Pancreas (tissue), 10 donors: ENCODE measurements around the gene UBL5. TPM values are rescaled to one million over a fixed set of nuclear protein-coding genes. Genes with fewer than 3 reads are reported as not detected.

Experiments
- ATAC-seq, 4 donors: fragments of 200-7000 bp; cut with Tn5 transposase; one replicate each; pipeline versions ENCODE4 v1.8.0 to v1.9.1; 2020; ENCODE audit warnings: mild to moderate bottlenecking in 4 of 4, moderate library complexity in 4 of 4
- DNase-seq, 6 donors: peaks; one replicate each; pipeline ENCODE4 v3.0.0-alpha.2; 2020
- FAIRE-seq: peaks from 2 replicates; lab custom pipeline; 2012; peaks lifted over from hg19 to GRCh38; lab: Jason Lieb, UNC
- H3K27ac ChIP-seq, 4 donors: fragments of 200-600 bp; sonication (generic); 1 replicate in 3 of 4; 2 replicates in 1 of 4; pipeline versions ENCODE4 v1.5.0 to v1.8.0; 2020
- H3K27me3 ChIP-seq, 4 donors: fragments of 200-600 bp; one replicate each; pipeline ENCODE4 v1.8.0; 2021
- H3K36me3 ChIP-seq, 3 donors: fragments of 200-600 bp; sonication (generic) in 1 of 3; one replicate each; pipeline versions ENCODE4 v1.5.0 to v1.8.0; 2020 to 2021
- H3K4me1 ChIP-seq, 3 donors: fragments of 200-600 bp; one replicate each; pipeline ENCODE4 v1.8.0; 2021
- H3K4me3 ChIP-seq, 4 donors: fragments of 200-600 bp; sonication (generic) in 2 of 4; one replicate each; pipeline versions ENCODE4 v1.5.0 to v1.8.0; 2020 to 2021
- H3K9me3 ChIP-seq, 4 donors: fragments of 200-600 bp; one replicate each; pipeline ENCODE4 v1.8.0; 2021
- WGBS, 2 donors: extraction: QIAGEN DNeasy Blood & Tissue Kit; methylation state at CpG; one replicate each; pipeline ENCODE4 v1.1.7; 2013; 5-methylcytosine and 5-hydroxymethylcytosine counted together
- intact Hi-C, 3 donors: fragments of 100-400 bp; cut with DNase I; formaldehyde crosslinking; loops; one replicate each; pipeline versions ENCODE4 v1.11.1 to v1.14.2; 2022
- polyA plus RNA-seq, 2 donors: library from polyadenylated mRNA; stranded (reverse); fragments of 200-250 nt; gene quantifications; one replicate each; pipeline ENCODE4 v1.2.3, GENCODE V29; 2013
- total RNA-seq, 6 donors: library from RNA; stranded (reverse); fragmentation: NEBNext Ultra II Directional in 4 of 6; extraction: Animal tissue kit (Norgen Biotek cat#: 25700) in 4 of 6; gene quantifications; one replicate each; pipeline versions ENCODE4 v1.2.1 to v1.2.4, GENCODE V29; 2021 to 2023
- TF ChIP-seq, protein P1 (sequence below), 4 donors: fragments of 200-600 bp; sonication (generic) in 3 of 4; IDR thresholded peaks; one replicate each; pipeline versions ENCODE4 v1.5.0 to v1.8.0; 2021; ENCODE audit warnings: antibody characterized with exemption in 4 of 4
- donor health status: healthy with polysubstance abuse.
- donor health status: DM: no; HTN: no; CAD: no; lungs with moderate emphysema.
- donor health status: DM: no; HTN: no; CAD: no.
- donor health status: control.
- donor health status: control.
- donor health status: Bipolar disorder and iron deficiency.
- donor health status: DM: yes; HTN: yes; CAD: no.
- donor health status: DM: no; HTN: no; CAD: no.
- donor health status: DM: no; HTN: no; CAD: no.
- donor health status: DM: yes; HTN: yes; CAD: no.

The UBL5 gene
- total and polyA plus RNA-seq, 8 donors = 57.5 to 440 (median 102) TPM

DNA sequence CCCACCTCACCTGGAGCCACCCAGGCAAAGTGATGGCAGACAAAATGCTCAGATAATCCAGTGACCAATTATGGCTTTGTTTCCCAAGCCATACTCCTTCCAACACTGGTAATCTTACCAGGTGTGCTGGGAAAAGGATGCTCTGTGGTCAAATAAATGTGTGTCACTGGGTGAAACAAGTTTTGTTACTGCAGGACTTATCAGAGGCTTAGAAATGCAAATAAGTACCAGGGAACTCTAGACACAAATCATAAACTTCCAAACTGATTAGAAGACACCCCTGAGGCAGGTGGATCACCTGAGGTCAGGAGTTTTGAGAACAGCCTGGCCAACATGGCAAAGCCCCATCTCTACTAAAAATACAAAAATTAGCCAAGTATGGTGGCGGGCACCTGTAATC, 33.8 kb downstream of the UBL5 start:
- TF ChIP-seq, protein P1, sequence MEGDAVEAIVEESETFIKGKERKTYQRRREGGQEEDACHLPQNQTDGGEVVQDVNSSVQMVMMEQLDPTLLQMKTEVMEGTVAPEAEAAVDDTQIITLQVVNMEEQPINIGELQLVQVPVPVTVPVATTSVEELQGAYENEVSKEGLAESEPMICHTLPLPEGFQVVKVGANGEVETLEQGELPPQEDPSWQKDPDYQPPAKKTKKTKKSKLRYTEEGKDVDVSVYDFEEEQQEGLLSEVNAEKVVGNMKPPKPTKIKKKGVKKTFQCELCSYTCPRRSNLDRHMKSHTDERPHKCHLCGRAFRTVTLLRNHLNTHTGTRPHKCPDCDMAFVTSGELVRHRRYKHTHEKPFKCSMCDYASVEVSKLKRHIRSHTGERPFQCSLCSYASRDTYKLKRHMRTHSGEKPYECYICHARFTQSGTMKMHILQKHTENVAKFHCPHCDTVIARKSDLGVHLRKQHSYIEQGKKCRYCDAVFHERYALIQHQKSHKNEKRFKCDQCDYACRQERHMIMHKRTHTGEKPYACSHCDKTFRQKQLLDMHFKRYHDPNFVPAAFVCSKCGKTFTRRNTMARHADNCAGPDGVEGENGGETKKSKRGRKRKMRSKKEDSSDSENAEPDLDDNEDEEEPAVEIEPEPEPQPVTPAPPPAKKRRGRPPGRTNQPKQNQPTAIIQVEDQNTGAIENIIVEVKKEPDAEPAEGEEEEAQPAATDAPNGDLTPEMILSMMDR (IDR thresholded peaks at IDR 0.05) = no peak
- ATAC-seq (no peak), DNase-seq (no peak), FAIRE-seq (no peak)
- Histone ChIP-seq H3K4me1 (no peaks in the 10 kb centered on the region), H3K36me3 (no peaks in the 10 kb centered on the region), H3K27ac (no peak overlapping the region), H3K27me3 (no peaks in the 10 kb centered on the region), H3K4me3 (no peak overlapping the region), H3K9me3 (no peaks in the 10 kb centered on the region)
- intact Hi-C loops = no loop called here
- 93 to 100% methylated on average over 1 of the region's 1 CpG for WGBS, 2 donors

DNA sequence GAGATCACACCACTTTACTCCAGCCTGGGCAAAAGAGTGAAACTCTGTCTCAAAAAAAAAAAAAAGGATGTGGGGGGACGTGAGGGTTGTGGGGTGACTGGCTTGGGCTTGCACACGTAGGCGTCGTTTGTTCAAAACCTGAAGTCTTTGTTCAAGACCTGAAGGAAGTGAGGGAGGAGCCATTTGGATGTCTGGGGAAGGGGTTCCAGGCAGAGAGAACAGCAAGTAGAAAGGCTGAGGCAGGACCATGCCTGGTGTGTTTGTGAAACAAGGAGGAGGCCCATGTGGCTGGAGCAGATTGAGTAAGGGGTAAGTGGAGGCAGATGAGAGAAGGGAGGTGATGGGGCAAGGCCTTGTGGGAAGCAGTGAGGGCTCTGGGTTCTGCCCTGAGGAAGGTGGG, 35.2 kb downstream of the UBL5 start:
- Histone ChIP-seq H3K36me3 (no peaks in the 10 kb centered on the region), H3K27me3 (no peaks in the 10 kb centered on the region), H3K9me3 (no peaks in the 10 kb centered on the region), H3K4me3 (no peak overlapping the region), H3K4me1 (no peaks in the 10 kb centered on the region), H3K27ac (no peak overlapping the region)
- FAIRE-seq (no peak), DNase-seq (no peak), ATAC-seq (no peak)
- TF ChIP-seq, protein P1 (IDR thresholded peaks at IDR 0.05) = no peak
- WGBS, 2 donors = 74 to 81% methylated on average over 4 of the region's 4 CpGs
- intact Hi-C loops = no loop called here

DNA sequence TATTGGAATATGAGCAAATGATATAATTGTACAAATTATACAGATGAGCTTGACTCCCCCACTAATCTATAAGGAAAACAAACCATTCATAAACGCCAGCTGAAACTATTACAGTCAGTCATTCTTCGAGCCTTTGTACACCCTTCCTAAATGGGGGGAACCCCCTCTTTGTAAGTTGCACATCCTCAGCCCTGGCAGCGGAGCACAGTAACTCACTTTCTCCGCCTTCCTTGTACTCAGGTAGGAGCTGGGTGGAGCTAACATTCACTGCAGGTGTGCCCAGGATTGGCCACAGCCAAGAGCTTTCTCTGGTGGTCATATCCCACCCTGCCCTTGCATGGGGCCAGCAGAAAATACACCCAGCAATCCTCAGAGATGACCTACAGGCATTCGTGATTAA, 36.0 kb downstream of the UBL5 start:
- no peaks in the 10 kb centered on the region for H3K9me3 ChIP-seq
- intact Hi-C loops = no loop called here
- no peak for ATAC-seq
- H3K27me3 ChIP-seq = no peaks in the 10 kb centered on the region
- H3K36me3 ChIP-seq = no peaks in the 10 kb centered on the region
- H3K4me1 ChIP-seq = no peaks in the 10 kb centered on the region
- no peak overlapping the region for H3K27ac ChIP-seq
- TF ChIP-seq, protein P1 (IDR thresholded peaks at IDR 0.05) = no peak
- FAIRE-seq = no peak
- 54 to 72% methylated on average over 5 of the region's 5 CpGs for WGBS, 2 donors
- DNase-seq = no peak
- H3K4me3 ChIP-seq = no peak overlapping the region

DNA sequence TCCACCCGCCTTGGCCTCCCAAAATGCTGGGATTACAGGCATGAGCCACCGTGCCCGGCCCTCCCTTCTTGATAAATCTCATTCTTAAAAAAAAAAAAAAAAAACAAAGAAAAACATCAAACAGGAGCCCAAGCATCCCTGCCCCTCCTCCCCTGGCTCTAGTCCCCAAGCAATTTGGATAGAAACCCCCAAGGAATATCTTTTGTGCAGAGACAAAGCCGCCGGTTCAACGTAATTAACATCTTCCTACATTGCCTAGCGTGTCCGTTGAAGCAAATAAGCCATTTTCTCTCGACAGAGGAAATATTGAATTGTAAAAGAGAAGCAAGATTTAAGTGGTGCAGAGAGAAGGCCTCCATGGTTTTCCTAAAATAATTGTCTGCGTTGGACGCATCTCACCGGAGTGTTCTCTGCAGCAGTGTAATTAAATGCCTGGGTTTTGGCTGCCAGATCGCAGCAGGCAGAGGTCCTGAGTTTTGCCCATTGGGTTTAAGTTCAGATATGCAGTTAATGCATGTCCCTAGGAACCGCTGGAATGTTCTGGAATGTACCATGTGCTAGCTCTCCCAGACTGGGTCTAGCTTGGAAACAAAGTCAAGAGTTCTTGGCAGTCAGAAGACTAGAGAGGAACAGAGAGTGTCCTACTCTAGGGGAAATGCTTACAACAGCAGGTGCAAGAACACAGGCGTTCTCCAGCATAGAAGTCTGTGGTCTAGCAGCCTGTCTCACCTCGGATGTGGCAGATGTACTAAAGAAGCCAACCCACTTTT, 38.2 kb downstream of the UBL5 start:
- FAIRE-seq (no peak), DNase-seq (no peak), ATAC-seq (no peak)
- no peaks in the 10 kb centered on the region for H3K4me1 ChIP-seq
- 78 to 81% methylated on average over 16 of the region's 16 CpGs for WGBS, 2 donors
- no peak overlapping the region for H3K27ac ChIP-seq
- no peaks in the 10 kb centered on the region for H3K27me3 ChIP-seq
- intact Hi-C loops = no loop called here
- no peak overlapping the region for H3K4me3 ChIP-seq
- TF ChIP-seq, protein P1 (IDR thresholded peaks at IDR 0.05) = no peak
- no peaks in the 10 kb centered on the region for H3K9me3 ChIP-seq
- no peaks in the 10 kb centered on the region for H3K36me3 ChIP-seq

DNA sequence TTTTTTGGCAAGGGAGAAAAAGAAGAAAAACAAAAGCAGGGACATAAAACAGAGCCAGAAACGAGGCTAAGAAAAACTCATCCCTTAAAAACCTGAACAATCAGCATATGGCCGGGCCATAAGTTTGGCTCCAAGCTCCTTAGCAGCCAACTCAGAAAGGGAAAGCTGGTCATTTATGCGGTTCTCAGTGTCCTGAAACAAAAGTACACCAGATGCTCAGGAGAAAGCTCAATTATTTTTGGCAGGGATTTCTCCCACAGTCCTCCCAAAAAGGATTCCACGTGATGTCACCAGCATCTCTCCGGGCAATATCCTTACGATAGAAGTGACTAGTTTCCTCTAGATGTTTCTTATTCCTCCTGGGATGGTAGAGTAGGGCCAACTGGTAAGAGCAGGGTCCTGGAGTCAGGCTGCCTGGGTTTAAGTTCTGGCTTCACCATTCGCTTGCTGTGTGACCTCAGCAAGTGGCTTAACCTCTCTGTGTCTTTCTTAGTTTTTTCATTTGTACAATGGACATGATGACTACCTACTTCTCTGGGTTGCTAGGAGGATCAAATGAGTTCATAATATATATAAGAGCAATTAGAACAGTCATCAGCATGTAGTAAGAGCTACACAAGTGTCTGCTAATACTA, 41.4 kb downstream of the UBL5 start:
- no peaks in the 10 kb centered on the region for H3K36me3 ChIP-seq
- WGBS, 2 donors = 72 to 87% methylated on average over 7 of the region's 7 CpGs
- H3K27ac ChIP-seq = no peak overlapping the region
- intact Hi-C loops = no loop called here
- no peaks in the 10 kb centered on the region for H3K4me1 ChIP-seq
- DNase-seq (no peak), FAIRE-seq (no peak), ATAC-seq (no peak)
- TF ChIP-seq, protein P1 (IDR thresholded peaks at IDR 0.05) = no peak
- no peaks in the 10 kb centered on the region for H3K27me3 ChIP-seq
- H3K4me3 ChIP-seq = no peak overlapping the region
- H3K9me3 ChIP-seq = no peaks in the 10 kb centered on the region
